WTC11 (cell line): ENCODE data around the gene RAB35. TPM values are rescaled to one million over a fixed set of nuclear protein-coding genes. Genes with fewer than 3 reads are reported as not detected.

ENCODE experiments used
- ATAC-seq: fragments of 200-7000 bp; cut with Tn5 transposase; 2 replicates; pipeline ENCODE4 v1.10.0; 2021; ENCODE audit warnings: mild to moderate bottlenecking, moderate library complexity
- CTCF ChIA-PET: fragments of 300-600 bp; sonication (Branson Sonifier 250); formaldehyde crosslinking; loops from one replicate; lab custom pipeline; 2021; ENCODE audit warnings: antibody characterized with exemption; lab: Charles Lee
- POLR2A ChIA-PET: fragments of 350-600 bp; sonication (Branson Sonifier 250); formaldehyde crosslinking; loops from one replicate; lab custom pipeline; 2021; ENCODE audit warnings: antibody characterized with exemption; lab: Charles Lee
- DNase-seq: peaks from one replicate; pipeline ENCODE4 v3.0.0; 2021; ENCODE audit warnings: low spot score
- H3K27ac Mint-ChIP-seq: 2 replicates; pipeline ENCODE4 v1.8.0; 2021; ENCODE audit warnings: mixed read lengths
- H3K27me3 Mint-ChIP-seq: 2 replicates; pipeline ENCODE4 v1.8.0; 2021; ENCODE audit warnings: low read depth, mild to moderate bottlenecking, moderate library complexity, mixed read lengths
- H3K36me3 Mint-ChIP-seq: 2 replicates; pipeline ENCODE4 v1.8.0; 2021; ENCODE audit warnings: mixed read lengths
- H3K4me1 Mint-ChIP-seq: 2 replicates; pipeline ENCODE4 v1.8.0; 2022; ENCODE audit warnings: mixed read lengths
- H3K4me3 Mint-ChIP-seq: 2 replicates; pipeline ENCODE4 v1.8.0; 2021; ENCODE audit warnings: mild to moderate bottlenecking, moderate library complexity, mixed read lengths
- H3K9me3 Mint-ChIP-seq: 2 replicates; pipeline ENCODE4 v1.8.0; 2021; ENCODE audit warnings: mixed read lengths
- AFF4 ChIP-seq: sonication (generic); formaldehyde crosslinking; IDR thresholded peaks from 2 replicates; pipeline ENCODE4 v1.8.1; 2023; ENCODE audit warnings: mild to moderate bottlenecking, missing genetic modification reagents, borderline replicate concordance
- ATF6 ChIP-seq: sonication (generic); formaldehyde crosslinking; IDR thresholded peaks from 2 replicates; pipeline ENCODE4 v1.8.1; 2023; ENCODE audit warnings: mild to moderate bottlenecking, missing genetic modification reagents
- CREB1 ChIP-seq: sonication (generic); formaldehyde crosslinking; IDR thresholded peaks from 2 replicates; pipeline ENCODE4 v1.8.0; 2023; ENCODE audit warnings: mild to moderate bottlenecking, missing genetic modification reagents
- CREM ChIP-seq: sonication (generic); formaldehyde crosslinking; IDR thresholded peaks from 2 replicates; pipeline ENCODE4 v1.8.1; 2022; ENCODE audit warnings: mild to moderate bottlenecking, missing genetic modification reagents, moderate library complexity
- GABPB1 ChIP-seq: sonication (generic); formaldehyde crosslinking; IDR thresholded peaks from 2 replicates; pipeline ENCODE4 v1.8.1; 2023; ENCODE audit warnings: mild to moderate bottlenecking, missing genetic modification reagents
- GTF2I ChIP-seq: fragments of 250-450 bp; sonication (Bioruptor Pico); conservative IDR thresholded peaks from 2 replicates; pipeline ENCODE4 v1.4.0; 2021; ENCODE audit warnings: mild to moderate bottlenecking
- NFATC4 ChIP-seq: fragments of 250-450 bp; sonication (Bioruptor Pico); IDR thresholded peaks from 2 replicates; pipeline ENCODE4 v1.9.0; 2021; ENCODE audit warnings: mild to moderate bottlenecking
- NFYB ChIP-seq: sonication (generic); formaldehyde crosslinking; conservative IDR thresholded peaks from 2 replicates; pipeline ENCODE4 v1.8.0; 2022; ENCODE audit warnings: low read depth, missing genetic modification reagents
- PRDM15 ChIP-seq: sonication (generic); formaldehyde crosslinking; IDR thresholded peaks from 2 replicates; pipeline ENCODE4 v1.8.0; 2022; ENCODE audit warnings: missing genetic modification reagents
- SOX15 ChIP-seq: fragments of 250-450 bp; sonication (Bioruptor Pico); IDR thresholded peaks from 2 replicates; pipeline ENCODE4 v1.9.0; 2021; ENCODE audit warnings: mild to moderate bottlenecking
- STAT6 ChIP-seq: sonication (generic); formaldehyde crosslinking; conservative IDR thresholded peaks from 2 replicates; pipeline ENCODE4 v1.8.1; 2023; ENCODE audit warnings: mild to moderate bottlenecking, low read depth, missing genetic modification reagents, moderate library complexity
- USF1 ChIP-seq: sonication (generic); formaldehyde crosslinking; IDR thresholded peaks from 2 replicates; pipeline ENCODE4 v1.8.0; 2022; ENCODE audit warnings: mild to moderate bottlenecking, missing genetic modification reagents
- ZBTB43 ChIP-seq: sonication (generic); formaldehyde crosslinking; IDR thresholded peaks from 2 replicates; pipeline ENCODE4 v1.8.1; 2023; ENCODE audit warnings: mild to moderate bottlenecking, missing genetic modification reagents
- ZMAT4 ChIP-seq: fragments of 250-450 bp; sonication (Bioruptor Pico); IDR thresholded peaks from 2 replicates; pipeline ENCODE4 v1.9.0; 2021; ENCODE audit warnings: mild to moderate bottlenecking
- ZNF263 ChIP-seq: sonication (generic); formaldehyde crosslinking; IDR thresholded peaks from 2 replicates; pipeline ENCODE4 v1.8.1; 2022; ENCODE audit warnings: low read depth, mild to moderate bottlenecking, moderate library complexity, missing genetic modification reagents
- ZSCAN18 ChIP-seq: fragments of 250-450 bp; sonication (Bioruptor Pico); IDR thresholded peaks from 2 replicates; pipeline ENCODE4 v2.1.2; 2022; ENCODE audit warnings: mild to moderate bottlenecking, moderate library complexity
- total RNA-seq: library from RNA; stranded (reverse); gene quantifications from 3 replicates; pipeline ENCODE4 v1.2.3, GENCODE V29; 2021

Gene RAB35
- total RNA-seq, 1 experiment from 2014 or later = 44.5 TPM

GRCh38 chr12:120095331-120095730 is 21.2 kb downstream of the RAB35 start:
- peak overlapping the region; percentile 79; the same call in 1 of the 2 replicates for H3K27ac Mint-ChIP-seq
- peaks cover 33% of the 10 kb centered on the region for H3K4me1 Mint-ChIP-seq
- no peaks in the 10 kb centered on the region for H3K27me3 Mint-ChIP-seq

More at GRCh38 chr12:120095331-120095730, 21.2 kb downstream of the RAB35 start:
- no peak overlapping the region for H3K4me3 Mint-ChIP-seq
- peaks cover 12% of the 10 kb centered on the region for H3K36me3 Mint-ChIP-seq
- ATAC-seq (no peak), DNase-seq (no peak)
- no peaks in the 10 kb centered on the region for H3K9me3 Mint-ChIP-seq
- TF ChIP-seq ZMAT4 (CRISPR knock-in tag) = no peak
- no peak for TF ChIP-seq GABPB1 (CRISPR knock-in tag)
- no peak for TF ChIP-seq AFF4 (CRISPR knock-in tag)
- no peak for TF ChIP-seq NFYB (CRISPR knock-in tag)
- no peak for TF ChIP-seq ZBTB43
- TF ChIP-seq NFATC4 = no peak
- TF ChIP-seq CREB1 (CRISPR knock-in tag) = no peak
- no peak for TF ChIP-seq ZSCAN18 (CRISPR knock-in tag)
- TF ChIP-seq GTF2I (CRISPR knock-in tag) = no peak
- TF ChIP-seq CREM = no peak
- TF ChIP-seq ZNF263 = no peak
- no peak for TF ChIP-seq USF1 (CRISPR knock-in tag)
- no peak for TF ChIP-seq STAT6 (CRISPR knock-in tag)
- no peak for TF ChIP-seq PRDM15
- TF ChIP-seq ATF6 = no peak
- TF ChIP-seq SOX15 (CRISPR knock-in tag) = no peak
- ChIA-PET CTCF (no interaction called here), POLR2A (interaction anchor here (1.0 kb wide), 1 partner anchor 20 kb away, joined by 3 read pairs; no protein-coding TSS in a partner anchor)
